Kidney (tissue), 14 donors: ENCODE results near the gene SOBP. TPM values are rescaled to one million over a fixed set of nuclear protein-coding genes. Genes with fewer than 3 reads are reported as not detected.

Source experiments
- DNase-seq, 5 donors: peaks; one replicate each; pipeline ENCODE4 v3.0.0-alpha.2; 2013 to 2020
- FAIRE-seq: peaks from 2 replicates; lab custom pipeline; 2012; peaks lifted over from hg19 to GRCh38; lab: Jason Lieb, UNC
- H3K27ac ChIP-seq, 2 donors: one replicate each; pipeline ENCODE4 v1.7.0; 2013; ENCODE audit warnings: low read depth in 2 of 2, low read length in 2 of 2, inconsistent platforms in 1 of 2
- H3K27me3 ChIP-seq: one replicate; pipeline ENCODE4 v1.7.1; 2013; ENCODE audit warnings: low read length, inconsistent platforms; ENCODE audit not compliant: control insufficient read depth, insufficient read depth
- H3K36me3 ChIP-seq, 3 donors: one replicate each; pipeline versions ENCODE4 v1.7.0 to v1.7.1; 2013; ENCODE audit warnings: low read length in 3 of 3, control low read depth in 1 of 3, inconsistent platforms in 1 of 3; ENCODE audit not compliant: insufficient read depth in 3 of 3, control insufficient read depth in 2 of 3
- H3K4me1 ChIP-seq, 3 donors: one replicate each; pipeline versions ENCODE4 v1.7.0 to v1.7.1; 2013; ENCODE audit warnings: low read length in 3 of 3, inconsistent platforms in 1 of 3, low read depth in 1 of 3; ENCODE audit not compliant: control insufficient read depth in 2 of 3, insufficient read depth in 2 of 3
- H3K4me3 ChIP-seq, 3 donors: one replicate each; pipeline versions ENCODE4 v1.7.0 to v1.8.1; 2013; ENCODE audit warnings: low read length in 3 of 3, control low read depth in 1 of 3, inconsistent platforms in 1 of 3
- H3K9ac ChIP-seq, 3 donors: one replicate each; pipeline versions ENCODE4 v1.7.0 to v1.7.1; 2013; ENCODE audit warnings: low read length in 3 of 3, control low read depth in 1 of 3, inconsistent platforms in 1 of 3
- H3K9me3 ChIP-seq, 3 donors: one replicate each; pipeline versions ENCODE4 v1.7.0 to v1.7.1; 2013; ENCODE audit warnings: low read length in 3 of 3, control low read depth in 1 of 3, inconsistent platforms in 1 of 3; ENCODE audit not compliant: control insufficient read depth in 2 of 3, insufficient read depth in 1 of 3
- CTCF ChIP-seq: IDR thresholded peaks from 3 replicates; pipeline ENCODE4 v1.5.1; 2012; ENCODE audit warnings: mild to moderate bottlenecking, moderate library complexity, borderline replicate concordance; ENCODE audit not compliant: insufficient read depth; ENCODE audit errors: extremely low read depth
- intact Hi-C: fragments of 100-400 bp; cut with DNase I; formaldehyde crosslinking; loops from one replicate; pipeline ENCODE4 v1.11.1; 2022
- polyA plus RNA-seq: library from polyadenylated mRNA; stranded (reverse); fragments of 350-450 nt; fragmentation: Illumina TruSeq; extraction: RNeasy Lipid Tissue Mini Kit (QIAGEN cat#74804); gene quantifications from one replicate; pipeline ENCODE4 v1.2.3, GENCODE V29; 2014; ENCODE audit warnings: low read depth, low replicate concordance; ENCODE audit not compliant: insufficient read depth
- total RNA-seq: library from RNA; stranded (reverse); fragmentation: NEBNext Ultra II Directional; extraction: Animal tissue kit (Norgen Biotek cat#: 25700); gene quantifications from one replicate; pipeline ENCODE4 v1.2.1, GENCODE V29; 2021
- donor health status: control.
- donor health status: control.
- donor health status: control.
- donor health status: control.
- donor health status: control.
- donor health status: DM: yes; HTN: yes; CAD: no.
- donor health status: Normal renal cell carcinoma (clear cell type).

SOBP gene
- total and polyA plus RNA-seq, 2 donors from 2014 or later, result 5.4 to 9.5 TPM

DNA sequence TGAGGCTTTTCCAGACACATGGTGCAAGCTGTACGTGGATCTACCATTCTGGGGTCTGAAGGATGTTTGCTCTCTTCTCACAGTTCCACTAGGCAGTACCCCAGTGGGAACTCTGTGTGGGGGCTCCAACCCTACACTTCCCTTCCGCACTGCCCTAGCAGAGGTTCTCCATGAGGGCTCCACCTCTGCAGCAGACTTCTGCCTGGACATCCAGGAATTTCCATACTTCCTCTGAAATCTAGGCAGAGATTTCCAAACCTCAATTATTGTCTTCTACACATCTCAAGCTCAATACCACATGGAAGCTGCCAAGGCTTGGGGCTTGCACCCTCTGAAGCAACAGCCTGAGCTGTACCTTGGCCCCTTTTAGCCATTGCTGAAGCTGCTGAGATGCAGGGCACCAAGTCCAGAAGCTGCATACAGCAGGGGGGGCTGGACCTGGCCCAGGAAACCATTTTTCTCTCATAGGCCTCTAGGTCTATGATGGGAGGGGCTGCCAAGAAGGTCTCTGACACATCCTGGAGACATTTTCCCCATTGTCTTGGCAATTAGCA, 42.2 kb upstream of the SOBP start:
- Histone ChIP-seq H3K4me1 (no peaks in the 10 kb centered on the region), H3K4me3 (no peak overlapping the region), H3K27me3 (no peaks in the 10 kb centered on the region), H3K9ac (no peak overlapping the region), H3K27ac (no peak overlapping the region), H3K36me3 (no peaks in the 10 kb centered on the region), H3K9me3 (peaks cover 0 to 9% (median 2%) of the 10 kb centered on the region in 3 donors)
- intact Hi-C loops, result no loop called here
- DNase-seq (no peak), FAIRE-seq (no peak)
- TF ChIP-seq CTCF, result no peak

DNA sequence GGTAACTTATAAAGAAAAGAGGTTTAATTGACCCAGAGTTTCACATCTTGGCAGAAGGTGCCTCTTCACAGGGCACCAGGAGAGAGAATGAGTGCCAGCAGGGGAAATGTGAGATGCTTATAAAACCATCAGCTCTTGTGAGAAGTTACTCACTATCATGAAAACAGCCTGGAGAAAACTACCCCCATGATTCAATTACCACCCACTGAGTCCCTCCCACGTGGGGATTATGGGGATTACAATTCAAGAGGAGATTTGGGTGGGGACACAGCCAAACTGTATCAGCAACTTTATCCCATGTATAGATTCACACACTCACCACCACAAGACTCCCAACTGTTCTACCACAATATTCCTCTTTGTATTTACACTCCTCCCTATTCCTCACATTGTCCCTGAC, 41.1 kb upstream of the SOBP start:
- no peaks in the 10 kb centered on the region for H3K36me3 ChIP-seq
- no peak overlapping the region for H3K9ac ChIP-seq
- no peak overlapping the region for H3K27ac ChIP-seq
- H3K27me3 ChIP-seq, result no peaks in the 10 kb centered on the region
- peaks cover 0 to 9% (median 2%) of the 10 kb centered on the region in 3 donors for H3K9me3 ChIP-seq
- FAIRE-seq (no peak), DNase-seq (no peak)
- no peak overlapping the region for H3K4me3 ChIP-seq
- intact Hi-C loops, result no loop called here
- no peak for TF ChIP-seq CTCF
- no peaks in the 10 kb centered on the region for H3K4me1 ChIP-seq

DNA sequence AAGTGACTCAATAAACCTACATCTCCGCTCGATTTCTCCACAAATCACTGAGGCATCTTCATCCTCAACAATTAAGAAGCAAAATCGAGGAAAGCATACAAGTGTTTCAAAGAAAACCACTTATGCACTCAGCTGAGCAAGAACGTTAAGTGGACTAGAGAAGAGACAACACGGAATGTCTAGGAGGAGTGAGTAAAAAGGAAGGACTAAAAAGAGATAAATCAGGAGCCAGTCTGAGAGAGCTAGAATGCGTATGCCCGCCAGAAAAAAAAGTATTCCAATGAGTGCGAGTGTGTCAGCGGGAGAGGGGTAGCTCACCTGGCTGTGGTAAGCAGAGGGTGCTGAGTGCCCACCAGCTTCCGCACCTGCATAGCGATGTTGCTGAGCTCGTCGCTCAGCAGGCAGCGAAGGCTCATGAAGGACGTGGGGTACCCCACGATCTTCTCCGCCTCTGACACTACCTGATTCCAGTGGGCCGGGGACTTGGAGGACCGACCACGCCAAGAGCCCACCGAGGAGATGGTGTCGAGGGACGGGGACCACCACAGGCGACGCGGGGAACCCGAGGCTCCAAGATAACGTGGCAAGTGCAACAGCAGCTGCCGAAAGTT, 31.1 kb upstream of the SOBP start:
- FAIRE-seq, result no peak
- Histone ChIP-seq H3K36me3 (no peaks in the 10 kb centered on the region), H3K27ac (peak overlapping the region; percentile 43 to 96)

More for the DNA sequence above, 31.1 kb upstream of the SOBP start:
- DNase-seq, result peak; percentile 36 to 79 (median 64)
- no peak for TF ChIP-seq CTCF
- Histone ChIP-seq H3K4me1 (peaks cover 0 to 3% (median 0%) of the 10 kb centered on the region in 3 donors), H3K27me3 (no peaks in the 10 kb centered on the region), H3K4me3 (peak overlapping the region; percentile 89 to 99 (median 99)), H3K9me3 (no peaks in the 10 kb centered on the region), H3K9ac (peak overlapping the region; percentile 45 to 97 (median 97))
- intact Hi-C loops, result no loop called here
